Uterus (tissue), 4 donors: ENCODE data around the gene LRP3. TPM values are rescaled to one million over a fixed set of nuclear protein-coding genes. Genes with fewer than 3 reads are reported as not detected.

Experiments used
- DNase-seq, 2 donors: peaks; one replicate each; pipeline ENCODE4 v3.0.0-alpha.2; 2019 to 2020
- H3K27ac ChIP-seq, 2 donors: fragments of 200-600 bp; sonication (generic); 1 replicate in 1 of 2; 2 replicates in 1 of 2; pipeline ENCODE4 v1.5.1; 2016 to 2018
- H3K27me3 ChIP-seq, 2 donors: fragments of 200-600 bp; sonication (generic); one replicate each; pipeline ENCODE4 v1.5.1; 2018 to 2019; ENCODE audit warnings: control low read depth in 1 of 2
- H3K36me3 ChIP-seq, 2 donors: fragments of 200-600 bp; sonication (generic); one replicate each; pipeline ENCODE4 v1.5.1; 2019; ENCODE audit warnings: control low read depth in 1 of 2
- H3K4me1 ChIP-seq, 2 donors: fragments of 200-600 bp; sonication (generic); one replicate each; pipeline ENCODE4 v1.5.1; 2018 to 2019; ENCODE audit warnings: control low read depth in 1 of 2
- H3K4me3 ChIP-seq, 2 donors: fragments of 200-600 bp; sonication (generic); 1 replicate in 1 of 2; 2 replicates in 1 of 2; pipeline ENCODE4 v1.5.1; 2018 to 2019; ENCODE audit warnings: mild to moderate bottlenecking in 1 of 2
- H3K9me3 ChIP-seq, 2 donors: fragments of 200-600 bp; sonication (generic); one replicate each; pipeline ENCODE4 v1.5.1; 2019; ENCODE audit warnings: control low read depth in 1 of 2
- POLR2A ChIP-seq, 2 donors: fragments of 450-650 bp; IDR thresholded peaks; one replicate each; pipeline ENCODE4 v1.6.1; 2016; ENCODE audit warnings: antibody characterized with exemption in 2 of 2, mild to moderate bottlenecking in 1 of 2, moderate library complexity in 1 of 2
- intact Hi-C: fragments of 100-400 bp; cut with DNase I; formaldehyde crosslinking; loops from one replicate; pipeline ENCODE4 v1.15.1; 2023; ENCODE audit warnings: low total_unique reads
- total RNA-seq, 4 donors: library from RNA; depleted of rRNA in 3 of 4; stranded (reverse); fragments of >200 nt in 3 of 4; gene quantifications; one replicate each; pipeline versions ENCODE4 v1.1.0 to v1.2.4, GENCODE V29; 2014 to 2023
- TF ChIP-seq, protein P1 (sequence below), 4 experiments: fragments of 200-600 bp in 2 of 4; fragments of 450-650 bp in 2 of 4; sonication (generic) in 2 of 4; IDR thresholded peaks; one replicate each; pipeline ENCODE4 v1.5.1; 2016 to 2019; ENCODE audit warnings: antibody characterized with exemption in 4 of 4, mild to moderate bottlenecking in 2 of 4, moderate library complexity in 1 of 4
- donor health status: DM: yes; HTN: yes; CAD: no.

LRP3 gene
- total RNA-seq, 4 donors from 2014 or later: 5.9 to 26.9 (median 23.3) TPM

DNA sequence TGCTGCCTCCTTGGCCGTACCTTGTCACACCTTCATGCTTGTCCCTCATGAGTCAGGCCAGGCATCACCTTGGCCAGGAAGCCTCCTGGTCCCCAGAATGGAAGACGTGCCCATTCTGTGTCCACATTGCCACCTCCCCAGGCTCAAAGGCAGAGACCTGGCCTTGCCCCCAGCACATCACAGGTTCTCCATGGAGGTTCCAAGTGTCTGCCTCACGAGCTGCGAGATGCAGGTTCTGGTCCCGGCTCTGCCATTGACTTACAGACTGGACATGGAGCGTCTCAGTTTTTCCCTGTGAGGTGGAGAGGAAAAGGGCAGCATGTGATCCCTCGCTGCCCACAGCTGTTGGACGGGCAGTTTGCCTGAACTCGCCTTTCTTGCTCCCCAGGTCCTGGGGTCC, 40.6 kb downstream of the LRP3 start:
- Histone ChIP-seq H3K4me3 (no peak overlapping the region), H3K27ac (no peak overlapping the region), H3K4me1 (no peaks in the 10 kb centered on the region), H3K9me3 (no peaks in the 10 kb centered on the region), H3K36me3 (no peaks in the 10 kb centered on the region), H3K27me3 (no peaks in the 10 kb centered on the region)
- DNase-seq: no peak
- intact Hi-C loops: no loop called here
- TF ChIP-seq POLR2A (IDR thresholded peaks at IDR 0.05): no peak
- TF ChIP-seq, protein P1, sequence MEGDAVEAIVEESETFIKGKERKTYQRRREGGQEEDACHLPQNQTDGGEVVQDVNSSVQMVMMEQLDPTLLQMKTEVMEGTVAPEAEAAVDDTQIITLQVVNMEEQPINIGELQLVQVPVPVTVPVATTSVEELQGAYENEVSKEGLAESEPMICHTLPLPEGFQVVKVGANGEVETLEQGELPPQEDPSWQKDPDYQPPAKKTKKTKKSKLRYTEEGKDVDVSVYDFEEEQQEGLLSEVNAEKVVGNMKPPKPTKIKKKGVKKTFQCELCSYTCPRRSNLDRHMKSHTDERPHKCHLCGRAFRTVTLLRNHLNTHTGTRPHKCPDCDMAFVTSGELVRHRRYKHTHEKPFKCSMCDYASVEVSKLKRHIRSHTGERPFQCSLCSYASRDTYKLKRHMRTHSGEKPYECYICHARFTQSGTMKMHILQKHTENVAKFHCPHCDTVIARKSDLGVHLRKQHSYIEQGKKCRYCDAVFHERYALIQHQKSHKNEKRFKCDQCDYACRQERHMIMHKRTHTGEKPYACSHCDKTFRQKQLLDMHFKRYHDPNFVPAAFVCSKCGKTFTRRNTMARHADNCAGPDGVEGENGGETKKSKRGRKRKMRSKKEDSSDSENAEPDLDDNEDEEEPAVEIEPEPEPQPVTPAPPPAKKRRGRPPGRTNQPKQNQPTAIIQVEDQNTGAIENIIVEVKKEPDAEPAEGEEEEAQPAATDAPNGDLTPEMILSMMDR (IDR thresholded peaks at IDR 0.05): no peak

DNA sequence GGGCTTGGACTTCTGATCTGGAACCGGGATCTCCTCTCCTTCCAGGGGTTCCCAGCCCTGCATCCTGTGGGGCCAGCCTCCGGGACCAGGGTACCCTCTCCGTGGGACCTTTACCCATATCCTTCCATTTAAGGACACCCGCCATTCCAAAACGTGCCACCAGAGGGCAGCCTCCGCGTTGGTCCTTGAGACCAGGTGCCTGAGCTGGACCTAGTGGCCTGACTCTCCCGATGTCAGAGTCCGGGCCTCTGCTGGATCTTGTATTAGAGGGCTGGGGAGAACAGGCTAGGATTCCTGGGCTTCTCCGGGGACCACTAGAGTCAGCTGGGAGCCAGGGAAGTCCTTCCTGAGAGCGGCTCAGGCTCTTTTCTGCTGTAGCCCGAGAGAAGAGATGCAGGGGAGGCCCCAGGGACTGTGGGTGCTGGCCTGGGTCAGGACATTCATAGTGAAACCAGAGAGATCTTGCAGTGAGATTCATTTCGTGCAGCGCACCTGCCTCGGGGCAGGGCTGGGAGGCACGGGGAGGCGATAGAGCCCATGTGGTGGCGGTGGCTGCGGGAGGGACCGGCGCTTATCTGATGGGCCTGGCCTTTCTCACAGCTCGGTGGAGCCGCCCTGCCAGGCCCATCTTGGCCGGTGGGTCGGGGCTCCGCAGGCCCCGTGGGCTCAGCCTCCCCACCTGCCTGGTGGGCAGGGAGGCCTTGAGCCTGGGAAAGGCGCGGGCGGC, 41.3 kb downstream of the LRP3 start:
- peak; percentile 59 to 69 for DNase-seq
- H3K4me1 ChIP-seq: no peaks in the 10 kb centered on the region
- no peaks in the 10 kb centered on the region for H3K9me3 ChIP-seq
- H3K27me3 ChIP-seq: no peaks in the 10 kb centered on the region
- no peaks in the 10 kb centered on the region for H3K36me3 ChIP-seq
- no peak overlapping the region for H3K4me3 ChIP-seq
- no peak for TF ChIP-seq POLR2A (IDR thresholded peaks at IDR 0.05)
- TF ChIP-seq, protein P1 (IDR thresholded peaks at IDR 0.05): peak; percentile 73 to 79 (median 77)
- H3K27ac ChIP-seq: no peak overlapping the region
- intact Hi-C loops: no loop called here

DNA sequence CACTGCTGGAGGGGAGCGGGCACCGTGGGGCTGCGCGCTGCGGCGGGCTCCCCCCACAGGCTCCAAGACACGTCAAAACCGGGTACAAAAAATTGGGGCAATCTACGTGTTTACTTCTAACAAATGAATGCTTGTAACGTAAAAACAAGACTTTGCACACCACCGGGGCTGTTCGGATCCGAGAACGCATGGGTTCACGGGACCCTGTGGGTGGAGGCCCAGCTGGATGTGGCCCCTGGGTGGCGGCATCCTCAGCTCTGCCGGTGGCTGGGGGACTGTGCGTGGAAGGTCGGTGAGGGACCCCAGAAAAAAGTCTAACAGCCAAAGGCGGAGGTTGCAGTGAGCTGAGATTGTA, 41.8 kb downstream of the LRP3 start:
- Histone ChIP-seq H3K4me3 (no peak overlapping the region), H3K27me3 (no peaks in the 10 kb centered on the region), H3K27ac (no peak overlapping the region), H3K9me3 (no peaks in the 10 kb centered on the region), H3K4me1 (no peaks in the 10 kb centered on the region), H3K36me3 (no peaks in the 10 kb centered on the region)
- no peak for TF ChIP-seq POLR2A (IDR thresholded peaks at IDR 0.05)
- TF ChIP-seq, protein P1 (IDR thresholded peaks at IDR 0.05): no peak
- no peak for DNase-seq
- intact Hi-C loops: no loop called here

DNA sequence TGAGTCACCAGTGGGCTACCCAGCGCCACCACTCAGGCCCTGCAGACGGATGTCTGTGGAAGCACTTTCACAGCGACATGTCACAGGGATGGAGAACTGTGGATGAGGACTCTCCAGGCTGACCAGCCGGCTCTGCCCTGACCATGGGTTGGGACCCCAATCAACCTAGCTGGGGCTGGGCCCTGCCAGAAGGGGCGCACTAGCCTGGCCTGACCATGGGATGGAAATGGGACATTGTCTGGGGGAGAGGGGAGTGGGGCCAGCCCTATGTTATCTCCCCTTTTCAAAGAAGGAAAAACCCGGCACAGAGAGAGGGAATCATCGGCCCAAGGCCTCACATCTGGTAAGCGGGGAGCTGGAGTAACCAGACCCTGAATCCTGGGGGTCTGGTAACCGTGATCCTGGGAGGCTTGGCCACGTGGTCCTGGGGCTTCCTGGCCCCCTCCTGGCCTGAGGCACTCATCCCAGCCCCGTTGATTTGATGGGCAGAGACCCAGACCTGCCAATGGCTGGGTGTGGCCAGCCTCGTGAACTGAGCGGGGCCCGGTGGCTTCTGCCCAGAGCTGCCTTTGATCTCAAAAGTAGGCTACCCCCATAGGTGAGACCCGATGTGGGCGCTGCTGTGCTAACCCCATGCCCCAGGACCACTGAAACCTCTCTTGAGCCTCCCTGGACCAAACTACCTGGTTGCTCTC, 42.7 kb downstream of the LRP3 start:
- intact Hi-C loops: no loop called here
- peaks cover 0 to 5% of the 10 kb centered on the region in 2 donors for H3K4me1 ChIP-seq

More for the DNA sequence above, 42.7 kb downstream of the LRP3 start:
- Histone ChIP-seq H3K4me3 (no peak overlapping the region), H3K36me3 (no peaks in the 10 kb centered on the region), H3K27me3 (no peaks in the 10 kb centered on the region), H3K9me3 (no peaks in the 10 kb centered on the region), H3K27ac (no peak overlapping the region)
- DNase-seq: no peak
- TF ChIP-seq POLR2A (IDR thresholded peaks at IDR 0.05): no peak
- TF ChIP-seq, protein P1 (IDR thresholded peaks at IDR 0.05): no peak
